Measurements from ENCODE around the gene SNRPD1.

The SNRPD1 gene

DNA sequence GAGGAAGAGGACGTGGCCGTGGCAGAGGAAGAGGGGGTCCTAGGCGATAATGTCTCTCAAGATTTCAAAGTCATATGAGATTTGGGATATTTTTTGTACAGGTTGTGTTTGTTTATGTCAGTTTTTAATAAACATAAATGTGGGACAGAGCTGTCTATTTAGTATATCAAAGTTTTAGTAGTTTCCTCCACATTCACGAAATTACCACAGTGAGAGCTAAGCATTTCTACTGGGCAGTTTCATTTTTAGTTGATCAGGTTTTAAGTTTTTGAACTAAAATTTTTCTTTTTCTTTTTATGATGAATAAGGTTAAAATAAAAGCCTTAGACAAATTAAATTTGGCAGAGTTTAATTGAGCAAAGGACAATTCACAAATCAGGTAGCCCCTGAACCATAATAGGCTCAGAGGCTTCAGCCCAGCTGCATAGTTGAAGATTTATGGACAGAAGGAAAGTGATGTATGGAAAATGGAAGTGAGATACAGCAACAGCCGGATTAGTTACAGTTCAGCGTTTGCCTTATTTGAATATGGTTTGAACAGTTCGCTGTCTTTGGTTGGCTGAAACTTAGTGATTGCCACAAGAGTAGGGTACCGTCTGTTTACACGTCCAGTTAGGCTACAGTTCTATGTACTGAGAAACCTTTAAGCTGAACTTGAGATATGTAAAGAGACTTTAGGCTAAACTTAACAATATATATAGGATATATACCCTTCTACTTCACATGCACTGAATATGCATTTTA lies 17.1 kb downstream of the SNRPD1 start:
- no peak for TF ChIP-seq GATA3 (IDR thresholded peaks at IDR 0.05; ENCODE audit: low read depth, low read length)
- TF ChIP-seq GATA2 (IDR thresholded peaks at IDR 0.05; ENCODE audit: low read depth, low read length), result no peak

DNA sequence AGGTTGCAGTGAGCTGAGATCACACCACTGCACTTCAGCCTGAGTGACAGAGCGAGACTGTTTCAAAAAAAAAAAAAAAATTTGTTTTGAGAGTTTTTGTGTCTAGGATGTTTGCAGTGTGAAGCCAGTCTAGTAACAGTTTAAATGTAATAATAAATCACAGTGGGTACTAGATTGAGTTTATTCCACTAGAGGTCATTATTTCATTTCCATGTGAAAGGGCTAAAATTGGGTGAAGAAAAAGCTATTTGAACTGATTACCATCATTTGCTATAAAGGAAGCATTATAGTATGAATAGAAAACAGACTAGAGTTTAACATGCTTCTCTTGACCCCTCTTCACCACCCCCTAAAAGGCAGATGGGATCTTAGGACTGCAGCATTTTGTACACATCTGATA lies 20.3 kb downstream of the SNRPD1 start:
- TF ChIP-seq GATA2 (IDR thresholded peaks at IDR 0.05; ENCODE audit: low read depth, low read length) (no peak), GATA3 (IDR thresholded peaks at IDR 0.05; ENCODE audit: low read depth, low read length) (no peak)

DNA sequence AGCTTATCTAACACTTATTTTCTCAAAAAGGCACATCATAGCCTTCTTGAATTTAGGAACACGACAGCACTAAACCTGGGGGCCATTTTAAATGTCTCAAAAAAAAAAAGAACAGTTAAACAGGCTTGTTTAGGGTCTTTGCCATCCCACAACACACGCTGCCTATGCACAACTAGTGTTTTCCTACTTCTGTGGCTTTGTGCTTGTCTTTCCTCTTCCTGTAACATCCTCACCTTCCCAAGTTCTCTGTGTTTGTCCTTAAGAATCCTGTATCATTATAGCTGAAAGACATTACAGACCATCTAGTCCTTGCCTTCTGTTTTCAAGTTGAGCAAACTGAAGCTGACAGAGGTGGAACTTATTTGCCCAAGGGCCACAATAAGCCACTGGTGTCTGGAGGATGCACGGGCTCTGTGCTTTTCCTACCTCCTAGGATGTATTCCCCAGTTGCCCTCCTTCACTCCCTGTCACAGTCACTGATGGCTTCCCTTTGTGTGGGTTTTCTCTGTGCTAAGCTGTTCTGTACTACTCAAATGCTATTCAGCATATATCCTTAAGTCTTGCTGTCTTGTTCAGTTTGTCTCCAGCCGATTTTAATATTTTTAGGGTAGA lies 22.6 kb downstream of the SNRPD1 start:
- TF ChIP-seq GATA2 (IDR thresholded peaks at IDR 0.05; ENCODE audit: low read depth, low read length), result no peak
- TF ChIP-seq GATA3 (IDR thresholded peaks at IDR 0.05; ENCODE audit: low read depth, low read length), result no peak

DNA sequence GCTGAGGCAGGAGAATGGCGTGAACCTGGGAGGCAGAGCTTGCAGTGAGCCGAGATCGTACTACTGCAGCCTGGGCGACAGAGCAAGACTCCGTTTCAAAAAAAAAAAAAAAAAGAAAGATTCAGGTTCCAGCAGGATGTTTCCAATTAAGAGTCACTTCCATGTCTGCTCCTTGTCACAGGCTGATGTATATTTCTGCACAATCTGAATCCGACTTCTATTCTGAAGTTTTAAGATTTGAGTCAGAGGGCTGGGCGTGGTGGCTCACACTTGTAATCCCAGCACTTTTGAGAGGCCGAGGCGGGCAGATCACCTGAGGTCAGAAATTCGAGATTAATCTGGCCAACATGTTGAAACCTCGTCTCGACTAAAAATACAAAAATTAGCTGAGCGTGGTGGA lies 24.7 kb downstream of the SNRPD1 start:
- TF ChIP-seq GATA3 (IDR thresholded peaks at IDR 0.05; ENCODE audit: low read depth, low read length) (no peak), GATA2 (IDR thresholded peaks at IDR 0.05; ENCODE audit: low read depth, low read length) (no peak)

DNA sequence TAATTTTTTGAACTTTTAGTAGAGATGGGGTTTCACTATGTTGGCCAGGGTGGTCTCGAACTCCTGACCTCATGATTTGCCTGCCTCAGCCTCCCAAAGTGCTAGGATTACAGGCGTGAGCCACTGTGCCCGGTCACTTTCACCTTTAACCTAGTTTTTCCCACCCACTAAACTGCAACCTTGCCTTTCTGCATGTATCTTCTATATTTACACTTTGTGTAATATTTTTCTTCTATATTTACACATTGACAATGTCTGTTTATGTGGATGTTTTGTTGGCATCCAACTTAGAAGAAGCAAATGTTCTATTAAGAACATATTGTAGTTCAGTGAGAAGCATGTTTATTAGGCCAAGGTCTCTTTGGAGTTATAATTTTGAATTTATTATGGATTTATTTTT lies 26.7 kb downstream of the SNRPD1 start:
- TF ChIP-seq GATA2 (IDR thresholded peaks at IDR 0.05; ENCODE audit: low read depth, low read length) (no peak), GATA3 (IDR thresholded peaks at IDR 0.05; ENCODE audit: low read depth, low read length) (no peak)

DNA sequence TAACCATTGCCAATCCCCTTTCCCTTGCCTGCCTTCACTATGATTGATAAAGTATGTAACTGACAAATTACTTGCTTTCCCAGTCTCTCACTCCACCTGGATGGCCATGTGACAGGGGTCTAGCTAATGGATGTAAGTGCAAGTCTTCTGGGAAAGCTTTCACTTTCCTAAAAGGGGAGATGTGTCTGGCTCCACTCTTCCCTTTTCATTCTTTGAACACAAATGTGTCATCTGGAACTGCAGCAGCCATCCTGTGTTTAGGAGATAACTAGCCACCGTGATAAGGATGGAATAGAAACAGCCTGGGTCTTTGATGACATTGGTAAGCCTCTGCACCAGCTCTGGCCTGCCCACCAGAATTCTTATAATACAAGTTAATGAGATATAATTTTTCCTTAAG lies 38.2 kb downstream of the SNRPD1 start:
- no peak for TF ChIP-seq GATA3 (IDR thresholded peaks at IDR 0.05; ENCODE audit: low read depth, low read length)
- TF ChIP-seq GATA2 (IDR thresholded peaks at IDR 0.05; ENCODE audit: low read depth, low read length), result 0 out of 2 replicates have a peak, but pooled peaks have one; percentile 27

DNA sequence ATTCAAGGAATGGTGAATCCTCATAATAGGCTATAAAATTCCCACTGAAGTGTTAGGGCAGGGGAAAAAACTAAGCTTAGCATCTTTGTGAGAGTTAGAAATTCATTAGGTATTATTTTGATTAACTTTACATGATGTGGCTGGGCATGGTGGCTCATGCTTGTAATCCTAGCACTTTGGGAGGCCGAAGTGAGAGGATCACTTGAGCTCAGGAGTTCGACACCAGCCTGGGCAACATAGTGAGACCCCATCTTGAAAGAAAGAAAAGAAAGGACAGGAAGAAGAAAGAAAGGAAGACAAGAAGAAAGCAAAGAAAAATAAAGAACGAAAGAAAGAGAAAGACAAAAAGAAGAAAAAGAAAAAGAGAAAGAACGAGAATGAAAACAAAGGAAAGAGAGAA lies 40.0 kb downstream of the SNRPD1 start:
- TF ChIP-seq GATA2 (IDR thresholded peaks at IDR 0.05; ENCODE audit: low read depth, low read length) (no peak), GATA3 (IDR thresholded peaks at IDR 0.05; ENCODE audit: low read depth, low read length) (no peak)

DNA sequence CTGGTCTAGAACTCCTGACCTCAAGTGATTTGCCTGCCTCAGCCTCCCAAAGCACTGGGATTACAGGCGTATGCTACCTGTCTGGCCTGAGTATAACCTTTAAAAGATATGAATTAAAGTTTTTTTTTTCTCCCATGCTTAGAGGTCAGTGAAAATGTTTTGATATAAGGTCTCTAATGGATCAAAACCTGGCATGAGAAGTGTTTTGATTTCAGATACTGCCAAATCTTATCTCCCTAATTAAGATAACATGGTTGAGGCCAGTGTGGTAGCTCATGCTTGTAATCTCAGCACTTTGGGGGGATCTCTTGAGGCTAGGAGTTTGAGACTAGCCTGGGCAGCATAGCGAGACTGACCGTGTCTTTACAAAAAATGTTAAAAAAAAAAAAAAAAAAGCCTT lies 41.2 kb downstream of the SNRPD1 start:
- TF ChIP-seq GATA3 (IDR thresholded peaks at IDR 0.05; ENCODE audit: low read depth, low read length), result no peak
- no peak for TF ChIP-seq GATA2 (IDR thresholded peaks at IDR 0.05; ENCODE audit: low read depth, low read length)

DNA sequence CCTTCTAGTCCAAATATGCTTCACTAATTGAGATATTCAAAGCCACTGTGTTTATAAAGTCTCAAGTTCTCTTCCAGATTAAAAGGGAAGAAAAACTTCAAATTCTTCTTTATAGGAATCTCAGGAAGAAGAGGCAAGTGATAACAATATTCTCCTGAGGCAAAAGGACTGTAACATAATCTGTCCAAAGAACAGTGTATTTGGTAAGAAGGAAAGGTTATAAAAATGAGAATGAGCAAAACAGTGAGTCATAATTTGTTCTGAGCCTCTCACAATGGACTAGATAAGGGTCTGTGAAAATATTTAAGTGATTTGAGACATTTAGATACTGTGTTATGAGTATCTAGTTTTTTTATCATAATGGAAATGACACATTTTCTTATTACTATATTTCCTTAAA lies 44.3 kb downstream of the SNRPD1 start:
- TF ChIP-seq GATA2 (IDR thresholded peaks at IDR 0.05; ENCODE audit: low read depth, low read length) (no peak), GATA3 (IDR thresholded peaks at IDR 0.05; ENCODE audit: low read depth, low read length) (no peak)

DNA sequence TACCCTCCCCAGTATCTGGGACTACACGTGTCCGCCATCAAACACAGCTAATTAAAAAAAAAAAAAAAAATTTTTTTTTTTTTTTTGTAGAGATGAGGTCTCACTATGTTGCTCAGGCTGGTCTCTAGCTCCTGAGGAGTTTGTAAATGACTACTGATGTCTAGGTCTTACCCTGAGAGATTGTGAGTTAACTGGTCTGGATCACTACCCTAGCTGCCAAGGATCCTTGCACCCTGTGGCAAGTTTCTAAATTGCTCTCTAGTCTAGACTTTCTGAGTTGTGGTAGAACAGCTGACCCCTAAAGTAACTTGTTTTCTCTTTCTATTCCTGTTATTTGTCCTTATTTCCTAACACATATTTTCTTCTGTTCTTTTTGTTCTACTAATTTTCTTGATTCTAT lies 48.0 kb downstream of the SNRPD1 start:
- no peak for TF ChIP-seq GATA2 (IDR thresholded peaks at IDR 0.05; ENCODE audit: low read depth, low read length)
- no peak for TF ChIP-seq GATA3 (IDR thresholded peaks at IDR 0.05; ENCODE audit: low read depth, low read length)

DNA sequence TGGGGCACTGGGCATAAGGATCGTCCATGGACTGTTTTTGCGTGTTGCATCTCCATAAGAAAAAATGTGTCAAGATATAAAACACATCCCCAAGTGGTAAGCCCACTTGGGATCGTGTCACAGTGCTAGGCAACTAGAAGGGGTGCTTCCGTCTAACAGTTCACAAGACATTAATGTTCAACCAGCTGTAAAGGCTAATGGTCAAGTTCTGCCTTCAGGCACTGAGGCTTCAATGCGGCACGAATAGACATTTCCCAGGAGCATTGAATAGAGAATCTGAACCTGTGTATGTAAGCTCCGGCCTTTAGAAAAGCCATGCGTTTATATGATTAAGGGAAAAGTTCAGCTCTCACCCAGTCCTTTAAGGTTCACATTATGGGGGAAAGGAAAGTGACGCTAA lies 50.5 kb downstream of the SNRPD1 start:
- TF ChIP-seq GATA3 (IDR thresholded peaks at IDR 0.05; ENCODE audit: low read depth, low read length) (no peak), GATA2 (IDR thresholded peaks at IDR 0.05; ENCODE audit: low read depth, low read length) (no peak)

DNA sequence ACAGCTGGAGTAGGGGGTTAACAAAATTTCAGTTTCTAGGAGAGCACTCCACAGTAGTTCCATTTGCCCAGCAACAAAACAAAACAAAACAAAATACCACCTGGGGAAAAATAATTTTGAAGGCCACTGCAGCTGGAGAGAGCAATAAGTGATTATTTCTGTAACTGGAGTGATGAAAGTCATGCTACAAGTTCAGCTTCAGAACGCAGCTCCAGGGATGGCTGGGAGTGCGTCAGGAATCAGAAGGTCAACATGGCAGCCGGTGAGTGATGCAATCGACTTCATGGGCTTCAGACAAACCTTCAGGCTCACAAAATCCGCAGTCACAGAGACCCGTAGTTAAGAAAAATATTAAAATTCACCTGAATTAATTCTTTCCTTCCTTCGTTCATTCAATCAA lies 51.5 kb downstream of the SNRPD1 start:
- no peak for TF ChIP-seq GATA3 (IDR thresholded peaks at IDR 0.05; ENCODE audit: low read depth, low read length)
- TF ChIP-seq GATA2 (IDR thresholded peaks at IDR 0.05; ENCODE audit: low read depth, low read length), result no peak

DNA sequence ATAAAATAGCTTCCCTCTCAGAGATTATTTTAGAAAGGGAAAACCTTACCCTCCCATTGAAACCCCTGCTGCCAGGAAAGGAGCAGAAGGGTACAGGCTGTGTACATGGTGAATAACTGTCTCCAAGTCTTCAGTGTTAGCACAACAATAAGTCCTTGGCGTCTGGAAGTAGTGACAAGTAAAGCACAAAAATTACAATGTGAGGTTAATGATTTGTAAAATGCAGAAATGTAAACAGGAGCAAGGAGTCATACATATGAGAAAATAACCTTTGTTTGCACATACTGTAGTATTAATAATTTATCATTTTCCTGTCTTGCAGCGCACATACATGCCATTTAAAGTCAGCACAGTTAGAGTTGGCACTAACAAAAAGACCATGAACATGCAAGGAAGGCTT lies 52.0 kb downstream of the SNRPD1 start:
- TF ChIP-seq GATA2 (IDR thresholded peaks at IDR 0.05; ENCODE audit: low read depth, low read length) (no peak), GATA3 (IDR thresholded peaks at IDR 0.05; ENCODE audit: low read depth, low read length) (no peak)

DNA sequence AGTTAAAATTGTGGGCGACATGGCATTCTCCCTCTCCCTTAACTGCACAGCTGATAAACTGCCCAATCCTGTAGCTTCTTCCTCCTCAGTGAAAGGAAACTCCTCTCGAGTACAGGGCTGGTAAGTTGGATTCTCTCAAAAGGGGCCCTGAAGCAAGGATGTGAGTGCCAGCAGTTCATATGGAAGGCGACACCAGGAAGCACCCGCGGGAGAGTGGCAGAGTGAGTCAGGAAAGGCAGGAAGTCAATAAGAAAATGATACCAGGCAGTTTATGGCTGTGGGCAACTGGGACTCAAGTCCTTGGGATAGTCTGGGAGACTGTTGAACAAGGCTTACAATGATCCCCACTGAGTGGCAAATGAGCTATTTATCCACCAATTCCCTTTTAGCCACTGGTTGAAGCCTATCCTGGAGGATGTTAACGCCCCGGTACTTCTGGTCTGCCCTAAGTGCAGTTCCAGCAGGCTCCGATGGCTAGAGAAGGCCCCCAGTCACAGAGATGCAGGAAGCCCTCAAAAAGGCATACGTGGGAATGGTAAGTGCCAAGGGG lies 57.7 kb downstream of the SNRPD1 start:
- TF ChIP-seq GATA2 (IDR thresholded peaks at IDR 0.05; ENCODE audit: low read depth, low read length), result no peak
- TF ChIP-seq GATA3 (IDR thresholded peaks at IDR 0.05; ENCODE audit: low read depth, low read length), result no peak
